T-helper 2 cell treated with Interferon-gamma antibody and Interleukin-4, amounts not matched to agents 5 μg/mL and 100 μg/mL, for 36 hours (primary cell): ENCODE results near the gene ANKRD2.
"Not testable (repeated sequence)": the region's sequence is repeated elsewhere in the genome, so short reads cannot be mapped to it uniquely, and the experiment has no call there.

ENCODE experiments used
- DNase-seq: peaks from one replicate; pipeline ENCODE4 v3.0.0; 2021; ENCODE audit warnings: low spot score
- H3K27ac Mint-ChIP-seq: one replicate; pipeline ENCODE4 v1.8.0; 2021; ENCODE audit warnings: mild to moderate bottlenecking, mixed read lengths
- H3K27me3 Mint-ChIP-seq: one replicate; pipeline ENCODE4 v1.8.0; 2021; ENCODE audit warnings: low read depth, mixed read lengths
- H3K36me3 Mint-ChIP-seq: one replicate; pipeline ENCODE4 v1.8.0; 2021; ENCODE audit warnings: low read depth, mixed read lengths
- H3K4me1 Mint-ChIP-seq: one replicate; pipeline ENCODE4 v1.8.0; 2021; ENCODE audit warnings: low read depth, mixed read lengths
- H3K4me3 Mint-ChIP-seq: one replicate; pipeline ENCODE4 v1.8.0; 2022; ENCODE audit warnings: mild to moderate bottlenecking, moderate library complexity, mixed read lengths
- H3K9me3 Mint-ChIP-seq: one replicate; pipeline ENCODE4 v1.8.0; 2021; ENCODE audit warnings: mixed read lengths

The ANKRD2 gene

DNA sequence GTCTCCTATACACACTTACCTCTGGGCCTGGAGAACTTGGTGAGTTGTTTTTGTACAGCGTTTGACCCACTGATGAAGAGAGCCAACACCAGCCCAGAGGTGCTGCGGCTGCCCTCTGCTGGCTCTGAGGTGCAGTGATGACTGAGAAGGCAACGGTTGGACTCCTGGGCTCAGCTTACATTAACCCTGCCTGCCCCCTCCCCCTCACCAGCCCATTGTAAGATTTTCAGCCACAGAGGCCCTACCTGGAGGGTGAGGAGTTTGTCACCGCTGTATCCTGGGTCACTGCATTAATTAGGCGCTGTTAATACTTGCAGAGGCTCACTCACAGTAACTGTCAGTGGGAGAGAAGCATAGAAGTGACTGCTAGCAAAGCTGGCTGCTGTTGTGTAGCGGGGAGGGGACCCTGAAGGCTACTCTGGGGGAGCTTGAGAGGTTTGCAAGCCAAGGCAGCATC, 19.0 kb upstream of the ANKRD2 start:
- H3K36me3 Mint-ChIP-seq, result no peaks in the 10 kb centered on the region
- peak; percentile 40 for DNase-seq
- H3K27ac Mint-ChIP-seq, result no peak overlapping the region
- no peak overlapping the region for H3K4me3 Mint-ChIP-seq
- H3K4me1 Mint-ChIP-seq, result no peaks in the 10 kb centered on the region
- no peaks in the 10 kb centered on the region for H3K9me3 Mint-ChIP-seq
- H3K27me3 Mint-ChIP-seq, result no peaks in the 10 kb centered on the region

DNA sequence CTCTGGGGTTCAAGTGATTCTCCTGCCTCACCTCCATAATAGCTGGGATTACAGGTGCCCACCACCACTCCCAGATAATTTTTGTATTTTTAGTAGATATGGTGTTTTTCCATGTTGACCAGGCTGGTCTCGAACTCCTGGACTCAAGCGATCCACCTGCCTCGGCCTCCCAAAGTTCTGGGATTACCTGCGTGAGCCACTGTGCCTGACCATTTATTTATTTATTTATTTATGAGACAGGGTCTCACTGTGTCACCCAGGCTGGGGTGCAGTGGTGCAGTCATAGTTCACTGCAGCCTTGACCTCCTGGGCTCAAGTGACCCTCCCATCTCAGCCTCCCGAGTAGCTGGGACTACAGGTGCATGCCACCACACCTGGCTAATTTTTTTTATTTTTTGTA, 18.2 kb upstream of the ANKRD2 start:
- not testable (repeated sequence) for H3K36me3 Mint-ChIP-seq, H3K4me1 Mint-ChIP-seq, DNase-seq, H3K27me3 Mint-ChIP-seq, H3K4me3 Mint-ChIP-seq, H3K9me3 Mint-ChIP-seq, H3K27ac Mint-ChIP-seq

DNA sequence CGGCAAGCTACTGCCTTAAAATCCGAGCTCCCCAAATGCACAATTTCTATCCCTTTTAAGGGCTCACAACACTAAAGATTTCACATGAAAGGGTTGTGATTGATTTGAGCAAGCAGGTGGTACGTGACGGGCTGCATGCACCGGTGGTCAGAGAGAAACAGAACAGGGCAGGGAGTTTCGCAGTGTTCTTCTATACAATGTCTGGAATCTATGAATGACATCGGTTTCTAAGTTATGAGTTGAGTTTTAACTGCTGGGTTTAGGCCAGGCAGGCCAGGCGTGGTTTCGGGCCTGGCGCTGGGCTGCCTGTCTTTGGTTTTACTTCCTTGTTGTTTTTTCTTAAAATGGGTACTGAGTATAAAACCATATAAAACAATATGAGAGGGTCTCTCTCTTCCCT, 17.0 kb upstream of the ANKRD2 start:
- not testable (repeated sequence) for H3K9me3 Mint-ChIP-seq, H3K27ac Mint-ChIP-seq, DNase-seq, H3K27me3 Mint-ChIP-seq, H3K36me3 Mint-ChIP-seq, H3K4me1 Mint-ChIP-seq, H3K4me3 Mint-ChIP-seq

DNA sequence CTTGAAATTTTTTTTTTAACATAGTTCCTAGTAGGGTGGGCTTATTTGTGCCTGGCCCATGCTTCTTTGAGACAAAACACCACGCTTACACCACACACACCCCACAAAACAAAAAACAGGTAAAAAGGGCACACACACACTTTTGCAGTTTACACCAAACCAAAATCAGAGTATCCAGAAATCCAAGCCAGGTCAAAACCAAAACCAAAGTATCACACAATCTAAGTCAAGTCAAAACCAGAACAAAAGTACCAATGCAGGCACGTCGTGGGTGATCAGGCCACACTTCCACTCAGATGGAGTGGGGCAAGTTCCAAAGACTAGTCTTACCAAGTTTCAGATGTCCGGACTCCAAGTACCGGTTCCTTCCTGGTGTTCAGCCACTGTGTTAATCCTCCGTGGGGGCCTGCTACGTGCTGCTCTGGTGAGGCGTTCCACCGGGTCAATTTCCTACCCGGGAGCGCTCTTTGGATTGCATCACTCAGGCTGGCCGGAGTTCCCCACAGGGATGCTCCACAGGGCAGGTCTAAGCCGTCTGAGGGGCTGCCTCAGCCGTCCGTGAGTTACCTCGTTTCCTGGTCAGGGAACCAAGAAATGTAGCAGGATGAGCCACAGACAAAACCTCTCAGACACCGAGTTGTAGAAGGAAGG, 11.7 kb upstream of the ANKRD2 start:
- not testable (repeated sequence) for H3K4me3 Mint-ChIP-seq, H3K27ac Mint-ChIP-seq, DNase-seq, H3K36me3 Mint-ChIP-seq, H3K27me3 Mint-ChIP-seq, H3K4me1 Mint-ChIP-seq, H3K9me3 Mint-ChIP-seq

DNA sequence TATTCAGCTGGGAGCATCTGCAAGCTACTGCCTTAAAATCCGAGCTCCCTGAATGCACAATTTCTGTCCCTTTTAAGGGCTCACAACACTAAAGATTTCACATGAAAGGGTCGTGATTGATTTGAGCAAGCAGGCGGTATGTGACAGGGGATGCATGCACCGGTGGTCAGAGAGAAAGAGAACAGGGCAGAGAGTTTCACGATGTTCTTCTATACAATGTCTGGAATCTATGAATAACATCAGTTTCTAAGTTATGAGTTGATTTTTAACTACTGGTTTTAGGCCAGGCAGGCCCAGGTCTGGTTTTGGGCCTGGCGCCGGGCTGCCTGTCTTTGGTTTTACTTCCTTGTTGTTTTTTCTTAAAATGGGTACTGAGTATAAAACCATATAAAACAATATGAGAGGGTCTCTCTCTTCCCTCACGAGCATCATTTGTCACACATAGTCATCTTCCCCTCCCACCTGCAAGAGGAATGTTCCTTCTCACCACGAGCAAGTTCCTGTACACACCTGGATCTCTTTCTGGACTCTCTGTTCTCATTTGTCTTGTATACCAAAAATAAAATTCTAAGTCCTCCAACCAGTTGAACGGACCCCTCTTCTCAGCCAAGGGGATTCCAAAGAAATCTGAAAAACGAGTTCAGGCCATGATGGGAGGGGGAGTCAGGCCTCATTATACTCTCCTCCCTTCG, 11.0 kb upstream of the ANKRD2 start:
- H3K27ac Mint-ChIP-seq, H3K9me3 Mint-ChIP-seq, H3K4me3 Mint-ChIP-seq, H3K36me3 Mint-ChIP-seq, DNase-seq, H3K4me1 Mint-ChIP-seq, H3K27me3 Mint-ChIP-seq: not testable (repeated sequence)

DNA sequence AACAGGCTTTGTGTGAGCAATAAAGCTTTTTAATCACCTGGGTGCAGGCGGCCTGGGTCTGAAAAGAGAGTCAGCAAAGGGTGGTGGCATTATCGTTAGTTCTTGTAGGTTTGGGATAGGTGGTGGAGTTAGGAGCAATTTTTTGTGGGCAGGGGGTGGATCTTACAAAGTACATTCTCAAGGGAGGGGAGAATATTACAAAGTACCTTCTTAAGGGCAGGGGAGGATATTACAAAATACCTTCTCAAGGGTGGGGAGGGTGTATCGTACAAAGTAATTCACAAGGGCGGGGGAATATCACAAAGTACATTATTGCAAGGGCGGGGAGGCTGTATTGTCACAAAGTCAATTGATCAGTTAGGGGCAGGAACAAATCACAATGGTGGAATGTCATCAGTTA, 10.2 kb upstream of the ANKRD2 start:
- not testable (repeated sequence) for H3K27me3 Mint-ChIP-seq, H3K36me3 Mint-ChIP-seq, H3K27ac Mint-ChIP-seq, H3K9me3 Mint-ChIP-seq, H3K4me1 Mint-ChIP-seq, DNase-seq, H3K4me3 Mint-ChIP-seq

DNA sequence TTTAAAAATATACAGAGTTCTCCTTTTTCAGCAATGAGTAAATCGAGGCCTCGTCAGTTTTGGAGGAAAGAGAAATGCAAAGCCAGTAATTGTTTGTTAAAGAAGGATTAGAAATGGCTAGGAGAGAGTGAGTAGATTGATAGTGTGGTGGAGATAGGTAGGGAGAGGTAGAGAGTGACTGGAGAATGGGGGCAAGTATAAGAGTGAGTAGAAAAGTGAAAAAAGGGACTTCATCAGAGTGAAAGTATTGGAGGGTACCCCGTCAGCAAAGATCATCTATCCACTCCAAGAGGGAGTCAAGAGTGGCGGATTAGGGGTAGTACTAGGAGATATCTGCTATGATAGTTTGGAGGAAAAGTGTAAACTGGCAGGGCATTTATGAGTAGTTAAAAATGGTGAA, 9.2 kb upstream of the ANKRD2 start:
- Mint-ChIP-seq H3K27ac (no peak overlapping the region), H3K36me3 (no peaks in the 10 kb centered on the region), H3K27me3 (no peaks in the 10 kb centered on the region)

DNA sequence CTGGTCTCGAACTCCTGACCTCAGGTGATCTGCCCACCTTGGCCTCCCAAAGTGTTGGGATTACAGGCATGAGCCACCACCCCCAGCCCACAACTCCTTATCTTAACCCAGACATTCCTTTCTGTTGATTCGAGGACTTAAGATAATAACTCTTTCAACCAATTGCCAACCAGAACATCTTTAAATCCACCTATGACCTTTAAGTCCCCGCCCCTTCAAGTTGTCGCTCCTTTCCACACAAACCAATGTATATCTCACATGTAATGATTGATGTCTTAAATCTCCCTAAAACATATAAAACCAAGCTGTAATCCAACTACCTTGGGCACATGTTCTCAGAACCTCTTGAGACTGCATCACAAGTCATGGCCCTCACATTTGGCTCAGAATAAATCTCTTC, 7.8 kb upstream of the ANKRD2 start:
- H3K9me3 Mint-ChIP-seq, result no peaks in the 10 kb centered on the region
- DNase-seq, result no peak
- no peak overlapping the region for H3K27ac Mint-ChIP-seq
- H3K36me3 Mint-ChIP-seq, result no peaks in the 10 kb centered on the region
- peaks cover 1% of the 10 kb centered on the region for H3K4me1 Mint-ChIP-seq
- no peaks in the 10 kb centered on the region for H3K27me3 Mint-ChIP-seq
- H3K4me3 Mint-ChIP-seq, result no peak overlapping the region

More for the DNA sequence above, 9.2 kb upstream of the ANKRD2 start:
- no peak for DNase-seq
- H3K9me3 Mint-ChIP-seq, result no peaks in the 10 kb centered on the region
- peaks cover 1% of the 10 kb centered on the region for H3K4me1 Mint-ChIP-seq
- no peak overlapping the region for H3K4me3 Mint-ChIP-seq

DNA sequence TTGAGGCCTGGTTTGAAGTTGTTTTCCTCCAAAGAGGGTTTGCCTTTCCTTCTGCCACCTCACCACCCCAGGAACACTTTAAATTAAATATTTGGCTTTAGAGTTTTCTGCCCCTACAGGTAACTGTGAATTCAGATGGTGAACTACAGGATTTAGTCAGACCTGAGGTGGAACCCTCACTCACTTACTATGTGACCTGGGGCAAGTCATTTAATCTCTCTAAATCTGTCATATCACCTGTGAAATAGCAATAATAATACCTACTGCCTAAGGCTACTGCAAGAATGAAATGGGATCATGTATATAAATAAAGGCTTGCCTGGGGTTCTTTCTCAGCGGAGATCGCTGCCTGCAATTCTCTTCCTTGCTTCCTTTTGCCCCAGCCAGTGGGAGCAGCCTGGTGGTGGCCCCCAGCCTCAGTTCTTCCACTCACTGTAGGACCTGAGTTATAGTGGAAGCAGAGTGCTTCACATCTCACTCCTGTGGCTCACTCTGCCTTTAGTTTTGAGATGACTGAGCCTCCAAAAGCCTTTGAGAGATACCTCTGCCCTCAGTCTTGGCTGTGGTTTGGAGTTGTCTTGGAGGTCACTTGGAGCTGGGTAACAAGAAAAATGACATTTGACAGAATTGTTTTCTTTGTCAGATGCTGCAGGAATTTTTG, 6.1 kb upstream of the ANKRD2 start:
- Mint-ChIP-seq H3K27me3 (no peaks in the 10 kb centered on the region), H3K4me3 (no peak overlapping the region), H3K36me3 (no peaks in the 10 kb centered on the region), H3K4me1 (no peaks in the 10 kb centered on the region), H3K27ac (no peak overlapping the region), H3K9me3 (no peaks in the 10 kb centered on the region)
- no peak for DNase-seq

DNA sequence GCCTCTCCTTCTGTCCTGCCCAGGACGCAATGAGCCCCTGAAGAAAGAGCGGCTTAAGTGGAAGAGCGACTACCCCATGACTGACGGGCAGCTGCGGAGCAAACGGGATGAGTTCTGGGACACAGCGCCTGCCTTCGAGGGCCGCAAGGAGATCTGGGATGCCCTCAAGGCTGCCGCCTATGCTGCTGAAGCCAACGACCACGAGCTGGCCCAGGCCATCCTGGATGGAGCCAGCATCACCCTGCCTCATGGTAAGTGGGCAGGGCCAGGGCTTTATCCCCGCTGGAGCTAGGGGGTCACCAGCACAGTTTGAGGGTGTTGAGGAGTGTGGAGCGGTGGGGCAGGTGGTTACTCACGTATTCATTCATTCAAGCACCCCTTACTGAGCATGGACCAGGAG, 4.7 kb upstream of the ANKRD2 start:
- H3K4me1 Mint-ChIP-seq, result no peaks in the 10 kb centered on the region
- no peak overlapping the region for H3K4me3 Mint-ChIP-seq
- no peak for DNase-seq
- H3K9me3 Mint-ChIP-seq, result no peaks in the 10 kb centered on the region
- no peak overlapping the region for H3K27ac Mint-ChIP-seq
- H3K27me3 Mint-ChIP-seq, result no peaks in the 10 kb centered on the region
- H3K36me3 Mint-ChIP-seq, result no peaks in the 10 kb centered on the region

DNA sequence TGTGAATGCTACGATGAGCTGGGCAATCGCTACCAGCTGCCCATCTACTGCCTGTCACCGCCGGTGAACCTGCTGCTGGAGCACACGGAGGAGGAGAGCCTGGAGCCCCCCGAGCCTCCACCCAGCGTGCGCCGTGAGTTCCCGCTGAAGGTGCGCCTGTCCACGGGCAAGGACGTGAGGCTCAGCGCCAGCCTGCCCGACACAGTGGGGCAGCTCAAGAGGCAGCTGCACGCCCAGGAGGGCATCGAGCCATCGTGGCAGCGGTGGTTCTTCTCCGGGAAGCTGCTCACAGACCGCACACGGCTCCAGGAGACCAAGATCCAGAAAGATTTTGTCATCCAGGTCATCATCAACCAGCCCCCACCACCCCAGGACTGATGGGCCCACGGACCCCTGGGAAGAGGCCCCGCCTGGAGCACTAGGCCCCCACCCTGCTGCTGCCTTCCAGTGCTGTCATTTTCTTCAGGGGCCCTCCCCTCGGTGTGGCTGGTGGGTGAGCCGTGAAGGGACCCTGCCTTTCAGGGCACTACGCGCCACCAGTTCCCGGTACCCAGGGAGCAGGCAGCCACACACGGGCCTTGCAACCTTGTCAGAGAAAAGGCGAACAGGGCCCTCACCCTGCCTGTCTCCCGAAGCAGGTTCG, 2.3 kb upstream of the ANKRD2 start:
- DNase-seq, result no peak
- H3K27ac Mint-ChIP-seq, result no peak overlapping the region
- H3K36me3 Mint-ChIP-seq, result no peaks in the 10 kb centered on the region
- H3K4me1 Mint-ChIP-seq, result no peaks in the 10 kb centered on the region
- H3K4me3 Mint-ChIP-seq, result no peak overlapping the region
- H3K27me3 Mint-ChIP-seq, result no peaks in the 10 kb centered on the region
- no peaks in the 10 kb centered on the region for H3K9me3 Mint-ChIP-seq

DNA sequence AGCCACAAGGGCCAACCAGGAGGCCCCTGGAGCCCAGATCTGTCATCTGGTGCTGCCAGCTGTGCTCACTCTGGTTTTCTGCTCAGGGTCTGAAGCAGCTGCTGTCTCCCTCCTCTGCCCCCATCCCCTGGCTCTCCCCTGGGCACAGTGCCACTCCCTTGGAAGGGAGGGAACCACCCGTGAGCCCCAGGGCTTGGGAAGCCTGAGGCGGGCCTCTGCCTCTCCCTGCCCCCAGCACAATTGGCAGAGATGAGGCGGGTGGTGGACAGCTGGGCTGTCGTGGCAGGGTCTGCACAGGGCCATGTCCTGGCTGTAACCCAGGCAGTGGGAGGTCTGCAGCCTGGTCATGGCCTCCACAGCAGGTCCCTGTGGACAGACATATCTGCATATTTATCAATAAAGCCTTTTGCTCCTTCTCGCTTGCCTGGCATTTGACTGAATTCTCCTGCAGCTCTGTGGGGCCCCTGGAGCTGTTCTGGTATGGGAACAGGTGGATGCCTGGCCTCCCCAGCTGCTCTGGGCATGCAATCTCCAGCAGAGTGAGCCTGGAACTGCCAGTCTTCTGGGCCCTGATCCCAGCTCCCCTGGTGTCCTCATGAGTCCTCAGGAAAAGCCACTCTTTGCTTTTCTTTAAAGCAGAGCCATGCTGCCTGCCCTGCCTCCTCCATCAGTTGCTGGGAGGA, 1.6 kb upstream of the ANKRD2 start:
- Mint-ChIP-seq H3K27me3 (no peaks in the 10 kb centered on the region), H3K9me3 (no peaks in the 10 kb centered on the region), H3K27ac (no peak overlapping the region), H3K4me3 (no peak overlapping the region), H3K36me3 (no peaks in the 10 kb centered on the region), H3K4me1 (no peaks in the 10 kb centered on the region)
- no peak for DNase-seq

DNA sequence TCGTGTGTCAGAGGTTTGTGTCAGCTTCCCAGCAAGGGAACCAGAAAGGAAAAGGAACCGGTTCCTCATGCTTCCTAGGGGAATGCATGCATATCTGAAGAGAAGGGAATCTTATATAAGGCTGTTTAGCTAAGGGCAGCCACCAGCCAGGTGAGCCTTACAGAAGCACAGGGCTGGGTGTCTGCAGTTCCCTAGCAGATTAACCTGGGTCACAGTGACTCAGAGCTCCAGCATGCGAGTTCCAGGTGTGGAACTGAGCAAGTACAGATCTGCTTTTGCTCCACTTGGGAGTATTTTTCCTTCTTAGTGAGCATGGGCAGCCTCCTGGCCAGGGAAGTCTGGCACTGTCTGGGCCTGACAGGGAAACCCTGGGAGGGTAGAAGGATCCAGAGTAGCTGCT, 957 bp upstream of the ANKRD2 start:
- no peak overlapping the region for H3K4me3 Mint-ChIP-seq
- no peak for DNase-seq
- no peaks in the 10 kb centered on the region for H3K27me3 Mint-ChIP-seq
- no peaks in the 10 kb centered on the region for H3K36me3 Mint-ChIP-seq
- no peaks in the 10 kb centered on the region for H3K9me3 Mint-ChIP-seq
- no peaks in the 10 kb centered on the region for H3K4me1 Mint-ChIP-seq
- H3K27ac Mint-ChIP-seq, result no peak overlapping the region

DNA sequence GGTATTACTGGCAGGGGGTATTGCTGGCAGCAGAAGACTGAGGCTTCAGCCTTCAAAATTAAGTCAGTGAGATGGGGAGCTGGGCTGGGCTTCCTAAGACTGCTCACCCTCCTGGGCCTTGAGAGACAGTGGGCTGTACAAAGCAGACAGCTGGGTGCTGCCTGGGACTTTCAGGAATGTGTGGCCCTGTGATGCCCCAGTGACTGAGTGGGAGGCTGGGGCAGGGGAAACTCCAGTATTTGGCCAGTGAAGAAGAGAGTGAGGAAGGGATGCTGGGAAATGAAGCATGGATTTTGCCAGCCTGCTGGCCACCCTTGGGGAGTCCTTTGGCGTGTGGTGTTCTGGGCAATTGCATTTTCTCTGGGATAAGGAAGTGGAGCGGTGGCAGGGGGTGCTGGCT, 442 bp downstream of the ANKRD2 start:
- no peaks in the 10 kb centered on the region for H3K4me1 Mint-ChIP-seq
- H3K27me3 Mint-ChIP-seq, result no peaks in the 10 kb centered on the region
- H3K4me3 Mint-ChIP-seq, result no peak overlapping the region
- H3K36me3 Mint-ChIP-seq, result no peaks in the 10 kb centered on the region
- no peak overlapping the region for H3K27ac Mint-ChIP-seq
- DNase-seq, result no peak
- H3K9me3 Mint-ChIP-seq, result no peaks in the 10 kb centered on the region
